H1 (cell line): ENCODE measurements around the gene BBX. TPM values are rescaled to one million over a fixed set of nuclear protein-coding genes. Genes with fewer than 3 reads are reported as not detected.

Experiments used
- CTCF ChIA-PET: fragments of 300-600 bp; sonication (Branson Sonifier 250); formaldehyde crosslinking; loops from one replicate; lab custom pipeline; 2021; ENCODE audit not compliant: partially characterized antibody; lab: Charles Lee
- POLR2A ChIA-PET: fragments of 300-600 bp; sonication (Branson Sonifier 250); formaldehyde crosslinking; loops from one replicate; lab custom pipeline; 2021; ENCODE audit warnings: inconsistent platforms; ENCODE audit not compliant: partially characterized antibody; lab: Charles Lee
- DNase-seq, 2 experiments: peaks; one replicate each; pipeline versions ENCODE4 v3.0.0 to v3.0.0-alpha.2; 2010 to 2022; ENCODE audit warnings: low spot score in 2 of 2, low read depth in 1 of 2, mixed read lengths in 1 of 2
- FAIRE-seq: peaks from 2 replicates; lab custom pipeline; 2011; peaks lifted over from hg19 to GRCh38; lab: Jason Lieb, UNC
- H2AFZ ChIP-seq: 2 replicates; pipeline ENCODE4 v1.8.1; 2012; ENCODE audit warnings: low read length, inconsistent platforms
- H2AK5ac ChIP-seq: 2 replicates; pipeline ENCODE4 v1.6.1; 2013; ENCODE audit warnings: low read depth, low read length
- H2BK120ac ChIP-seq: replicated peaks from 2 replicates; pipeline ENCODE3; 2013; ENCODE audit warnings: low read depth, low read length, inconsistent platforms
- H2BK12ac ChIP-seq: 2 replicates; pipeline ENCODE4 v1.6.1; 2013; ENCODE audit warnings: low read depth, low read length
- H2BK15ac ChIP-seq: 2 replicates; pipeline ENCODE4 v1.6.1; 2013; ENCODE audit warnings: low read length
- H2BK20ac ChIP-seq: 2 replicates; pipeline ENCODE4 v1.6.1; 2013; ENCODE audit warnings: low read length
- H2BK5ac ChIP-seq: 2 replicates; pipeline ENCODE4 v1.6.1; 2013; ENCODE audit warnings: low read depth, low read length
- H3K14ac ChIP-seq: 2 replicates; pipeline ENCODE4 v1.6.1; 2013; ENCODE audit warnings: inconsistent platforms; ENCODE audit not compliant: insufficient read length
- H3K18ac ChIP-seq: 2 replicates; pipeline ENCODE4 v1.6.1; 2013; ENCODE audit warnings: low read length; ENCODE audit errors: extremely low read depth
- H3K23ac ChIP-seq: 2 replicates; pipeline ENCODE4 v1.6.1; 2013; ENCODE audit warnings: inconsistent platforms; ENCODE audit not compliant: insufficient read length
- H3K23me2 ChIP-seq: 2 replicates; pipeline ENCODE4 v1.6.1; 2013; ENCODE audit warnings: low read depth, low read length
- H3K27ac ChIP-seq: 2 replicates; pipeline ENCODE4 v1.6.1; 2011; ENCODE audit warnings: low read depth, low read length, inconsistent platforms
- H3K27me3 ChIP-seq, 4 experiments: replicated peaks in 1 of 4; 1 replicate in 1 of 4; 2 replicates in 3 of 4; pipeline versions ENCODE4 v1.6.1 to v1.8.1; 2011 to 2013; ENCODE audit warnings: low read length in 3 of 4, mild to moderate bottlenecking in 3 of 4, inconsistent platforms in 2 of 4, mixed read lengths in 2 of 4, moderate library complexity in 1 of 4; ENCODE audit not compliant: control insufficient read depth in 3 of 4, insufficient read depth in 3 of 4; ENCODE audit errors: extremely low read depth in 1 of 4
- H3K36me3 ChIP-seq, 4 experiments: 2 replicates each; pipeline versions ENCODE4 v1.6.1 to v1.8.1; 2011 to 2013; ENCODE audit warnings: mild to moderate bottlenecking in 4 of 4, low read length in 3 of 4, moderate library complexity in 2 of 4, control low read depth in 1 of 4, inconsistent platforms in 1 of 4; ENCODE audit not compliant: insufficient read depth in 4 of 4, control insufficient read depth in 2 of 4
- H3K4ac ChIP-seq: replicated peaks from 2 replicates; pipeline ENCODE3; 2013; ENCODE audit warnings: low read length, low read depth, mixed read lengths, inconsistent platforms; ENCODE audit not compliant: insufficient read length
- H3K4me1 ChIP-seq, 4 experiments: replicated peaks in 1 of 4; 1 replicate in 1 of 4; 2 replicates in 3 of 4; pipeline versions ENCODE4 v1.6.1 to v1.8.1; 2011 to 2013; ENCODE audit warnings: low read length in 3 of 4, inconsistent platforms in 2 of 4, mixed read lengths in 1 of 4; ENCODE audit not compliant: insufficient read depth in 4 of 4, control insufficient read depth in 3 of 4
- H3K4me2 ChIP-seq, 2 experiments: 2 replicates each; pipeline versions ENCODE4 v1.6.1 to v1.8.1; 2011 to 2013; ENCODE audit warnings: low read depth in 2 of 2, low read length in 2 of 2, control low read depth in 1 of 2, inconsistent platforms in 1 of 2, mild to moderate bottlenecking in 1 of 2; ENCODE audit not compliant: insufficient read depth in 1 of 2
- H3K4me3 ChIP-seq, 4 experiments: fragments of 200-600, 300-600 bp in 1 of 4; sonication (generic), shearing (Covaris generic), sonication (Bioruptor Twin) in 1 of 4; 2 replicates each; pipeline versions ENCODE4 v1.5.1 to v1.8.1; 2011 to 2016; ENCODE audit warnings: low read length in 4 of 4, low read depth in 3 of 4, control low read depth in 2 of 4, inconsistent platforms in 2 of 4, mild to moderate bottlenecking in 2 of 4, mixed read lengths in 1 of 4, moderate library complexity in 1 of 4; ENCODE audit not compliant: insufficient read depth in 2 of 4; ENCODE audit errors: extremely low read depth in 1 of 4
- H3K56ac ChIP-seq: replicated peaks from 2 replicates; pipeline ENCODE3; 2013; ENCODE audit warnings: low read depth, mild to moderate bottlenecking, mixed read lengths, low read length, inconsistent platforms; ENCODE audit not compliant: insufficient read length
- H3K79me1 ChIP-seq: 2 replicates; pipeline ENCODE4 v1.6.1; 2013; ENCODE audit warnings: low read depth, low read length, control low read depth
- H3K79me2 ChIP-seq, 2 experiments: 2 replicates each; pipeline versions ENCODE4 v1.6.1 to v1.8.1; 2012 to 2013; ENCODE audit warnings: low read length in 2 of 2, mild to moderate bottlenecking in 2 of 2, inconsistent platforms in 1 of 2; ENCODE audit not compliant: insufficient read depth in 2 of 2, control insufficient read depth in 1 of 2
- H3K9ac ChIP-seq, 4 experiments: replicated peaks in 1 of 4; 1 replicate in 1 of 4; 2 replicates in 3 of 4; pipeline versions ENCODE4 v1.6.1 to v1.8.1; 2011 to 2013; ENCODE audit warnings: low read depth in 3 of 4, low read length in 3 of 4, control low read depth in 2 of 4, mild to moderate bottlenecking in 2 of 4, moderate library complexity in 2 of 4, inconsistent platforms in 1 of 4; ENCODE audit errors: extremely low read depth in 1 of 4
- H3K9me3 ChIP-seq, 2 experiments: 2 replicates each; pipeline versions ENCODE4 v1.6.1 to v1.8.1; 2012 to 2013; ENCODE audit warnings: mild to moderate bottlenecking in 2 of 2, moderate library complexity in 2 of 2, control low read depth in 1 of 2, inconsistent platforms in 1 of 2, low read depth in 1 of 2, low read length in 1 of 2, mixed read lengths in 1 of 2; ENCODE audit not compliant: insufficient read depth in 2 of 2
- H4K20me1 ChIP-seq, 2 experiments: replicated peaks in 1 of 2; 2 replicates each; pipeline versions ENCODE3 to v1.8.1; 2011 to 2013; ENCODE audit warnings: inconsistent platforms in 2 of 2, low read length in 2 of 2, mild to moderate bottlenecking in 1 of 2; ENCODE audit not compliant: insufficient read depth in 2 of 2, control insufficient read depth in 1 of 2
- H4K5ac ChIP-seq: 2 replicates; pipeline ENCODE4 v1.6.1; 2013; ENCODE audit warnings: low read length, low read depth, mixed read lengths, inconsistent platforms; ENCODE audit not compliant: insufficient read length
- H4K8ac ChIP-seq: 2 replicates; pipeline ENCODE4 v1.8.0; 2013; ENCODE audit warnings: mild to moderate bottlenecking, moderate library complexity, low read length, inconsistent platforms; ENCODE audit not compliant: insufficient read depth; ENCODE audit errors: extremely low read depth
- H4K91ac ChIP-seq: replicated peaks from 2 replicates; pipeline ENCODE3; 2013; ENCODE audit warnings: low read length, mixed read lengths, inconsistent platforms; ENCODE audit not compliant: insufficient read length
- BACH1 ChIP-seq: IDR thresholded peaks from 2 replicates; pipeline ENCODE4 v1.6.1; 2012; ENCODE audit warnings: low read length, improper control_type of control experiment
- BCL11A ChIP-seq, 2 experiments: IDR thresholded peaks; one replicate each; pipeline ENCODE4 v1.6.1; 2011; ENCODE audit warnings: low read depth in 2 of 2, low read length in 2 of 2, mild to moderate bottlenecking in 2 of 2
- CHD2 ChIP-seq: IDR thresholded peaks from 2 replicates; pipeline ENCODE4 v1.6.1; 2012; ENCODE audit warnings: low read length, improper control_type of control experiment
- GTF2F1 ChIP-seq: IDR thresholded peaks from 2 replicates; pipeline ENCODE4 v1.6.1; 2012; ENCODE audit warnings: low read depth, low read length, improper control_type of control experiment, borderline replicate concordance
- KDM1A ChIP-seq: fragments of 200-600, 300-600 bp; sonication (generic); IDR thresholded peaks from 2 replicates; pipeline ENCODE4 v1.7.1; 2016; ENCODE audit warnings: mild to moderate bottlenecking, low read length, borderline replicate concordance
- RBBP5 ChIP-seq: IDR thresholded peaks from 2 replicates; pipeline ENCODE4 v1.7.1; 2012; ENCODE audit warnings: low read depth, mild to moderate bottlenecking, inconsistent platforms, low read length, moderate library complexity, borderline replicate concordance
- SAP30 ChIP-seq: fragments of 300-600 bp; sonication (generic); IDR thresholded peaks from 2 replicates; pipeline ENCODE4 v1.7.1; 2012; ENCODE audit warnings: low read length, moderate library complexity, mild to moderate bottlenecking, inconsistent platforms; ENCODE audit not compliant: insufficient read depth, insufficient replicate concordance
- SIN3A ChIP-seq, 2 experiments: IDR thresholded peaks in 1 of 2; conservative IDR thresholded peaks in 1 of 2; 2 replicates each; pipeline ENCODE4 v1.6.1; 2011 to 2012; ENCODE audit warnings: low read length in 2 of 2, improper control_type of control experiment in 1 of 2, low read depth in 1 of 2, mild to moderate bottlenecking in 1 of 2
- SUZ12 ChIP-seq: fragments of 200-600 bp; sonication (generic); IDR thresholded peaks from 2 replicates; pipeline ENCODE4 v1.6.1; 2012; ENCODE audit warnings: mild to moderate bottlenecking, inconsistent platforms, low read length, moderate library complexity, mixed read lengths
- WGBS, 2 experiments: shearing (Covaris generic) in 1 of 2; methylation state at CpG; one replicate each; pipeline versions ENCODE4 v1.1.6 to v1.1.7; 2013 to 2015; ENCODE audit warnings: low lambda C conversion rate in 2 of 2, mixed read lengths in 2 of 2, inconsistent platforms in 1 of 2, low coverage in 1 of 2, missing lambda C conversion rate in 1 of 2; ENCODE audit not compliant: insufficient replicate concordance in 2 of 2, insufficient coverage in 1 of 2, insufficient read length in 1 of 2; ENCODE audit errors: extremely low coverage in 1 of 2, missing lambda C conversion rate in 1 of 2; 5-methylcytosine and 5-hydroxymethylcytosine counted together
- polyA plus RNA-seq, 7 experiments: library from polyadenylated mRNA; depleted of rRNA in 3 of 7; stranded (reverse) in 5 of 7; unstranded in 2 of 7; fragments of >200 nt in 5 of 7; fragments of 200-250 nt in 2 of 7; gene quantifications; 1 replicate in 5 of 7; 2 replicates in 1 of 7; 4 replicates in 1 of 7; pipeline versions ENCODE4 v1.2.1 to v1.2.3, GENCODE V29; 2011 to 2013; ENCODE audit warnings: missing spikeins in 2 of 7, mixed read lengths in 2 of 7
- total RNA-seq: library from RNA; stranded (reverse); fragmentation: NEBNext Ultra II Directional; extraction: Animal tissue kit (Norgen Biotek cat#: 25700); gene quantifications from 2 replicates; pipeline ENCODE4 v1.2.1, GENCODE V29; 2021
- TF ChIP-seq, protein P1 (sequence below): IDR thresholded peaks from 2 replicates; pipeline ENCODE4 v1.6.1; 2012; ENCODE audit warnings: inconsistent platforms

The BBX gene
- total and polyA plus RNA-seq, 2 of the 8 experiments (the other 6 are each of a cell fraction or from before 2014, with no cell fraction given) = 11.0 to 42.5 TPM

DNA sequence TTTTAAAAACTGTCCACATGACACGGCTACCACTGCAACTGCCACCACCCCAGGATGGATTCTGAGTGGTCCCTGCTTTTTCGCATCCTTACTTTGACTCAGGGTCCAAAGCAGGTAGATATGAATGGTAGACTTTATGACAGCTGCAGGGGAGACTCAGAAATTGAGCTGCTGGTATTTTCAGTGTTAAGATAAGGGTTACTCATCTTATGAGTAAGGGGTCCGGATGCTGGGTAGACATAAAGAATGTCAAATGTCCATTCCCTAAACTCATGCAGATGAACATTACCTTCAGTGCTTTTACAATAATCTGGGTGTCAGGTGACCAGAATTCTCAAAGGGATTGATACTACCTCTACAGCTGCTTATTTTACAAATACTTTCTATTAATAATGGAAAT is 25.9 kb upstream of the BBX start:
- WGBS, 2 experiments = 86% methylated on average over 3 of the region's 3 CpGs; no CpG with 5 or more reads in 1 of the 2 experiments
- no peaks in the 10 kb centered on the region for H3K9me3 ChIP-seq
- H3K23ac ChIP-seq = no peak overlapping the region
- DNase-seq = no peak
- H3K36me3 ChIP-seq = no peaks in the 10 kb centered on the region
- H2BK20ac ChIP-seq = no peak overlapping the region
- H4K91ac ChIP-seq = no peak overlapping the region
- H3K18ac ChIP-seq = no peak overlapping the region
- no peaks in the 10 kb centered on the region for H3K23me2 ChIP-seq
- no peak for FAIRE-seq
- no peak overlapping the region for H3K4me3 ChIP-seq
- H4K8ac ChIP-seq = no peak overlapping the region
- no peaks in the 10 kb centered on the region for H3K79me2 ChIP-seq
- no peak overlapping the region for H4K5ac ChIP-seq
- no peaks in the 10 kb centered on the region for H3K27me3 ChIP-seq
- H3K4me2 ChIP-seq = no peak overlapping the region
- H3K14ac ChIP-seq = no peak overlapping the region
- CTCF ChIA-PET = interaction anchor here (0.5 to 3.0 kb wide), 3 partner anchors 15 to 225 kb away, joined by 3 to 13 read pairs (median 5); no protein-coding TSS in a partner anchor
- no peak overlapping the region for H2BK120ac ChIP-seq
- no peak overlapping the region for H3K4ac ChIP-seq
- no peak overlapping the region for H2AK5ac ChIP-seq
- no peak overlapping the region for H2BK15ac ChIP-seq
- H3K79me1 ChIP-seq = no peaks in the 10 kb centered on the region
- H3K27ac ChIP-seq = no peak overlapping the region
- no peak overlapping the region for H3K56ac ChIP-seq
- H2AFZ ChIP-seq = no peak overlapping the region
- H3K4me1 ChIP-seq = peaks cover 0 to 3% (median 2%) of the 10 kb centered on the region in 4 experiments; a peak in 3 of 7 replicates
- H2BK12ac ChIP-seq = no peak overlapping the region
- no peak overlapping the region for H2BK5ac ChIP-seq
- POLR2A ChIA-PET = no interaction called here
- H3K9ac ChIP-seq = no peak overlapping the region
- H4K20me1 ChIP-seq = no peaks in the 10 kb centered on the region
- TF ChIP-seq RBBP5 = no peak
- no peak for TF ChIP-seq KDM1A
- no peak for TF ChIP-seq SUZ12
- no peak for TF ChIP-seq BCL11A (IDR thresholded peaks at IDR 0.05; ENCODE audit: low read depth in 2 of 2, low read length in 2 of 2)
- no peak for TF ChIP-seq BACH1
- TF ChIP-seq CHD2 = no peak
- TF ChIP-seq SAP30 = no peak
- TF ChIP-seq, protein P1, sequence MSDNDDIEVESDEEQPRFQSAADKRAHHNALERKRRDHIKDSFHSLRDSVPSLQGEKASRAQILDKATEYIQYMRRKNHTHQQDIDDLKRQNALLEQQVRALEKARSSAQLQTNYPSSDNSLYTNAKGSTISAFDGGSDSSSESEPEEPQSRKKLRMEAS = no peak
- TF ChIP-seq SIN3A (conservative IDR thresholded peaks at IDR 0.05 in 1 of 2, IDR thresholded peaks at IDR 0.05 in 1 of 2; ENCODE audit: low read depth in 1 of 2, low read length in 2 of 2) = no peak
- no peak for TF ChIP-seq GTF2F1
- TF ChIP-seq, all 59 proteins: peak for 0
